ENCODE data around the gene PRKCB.

GRCh38 chr16:23876256-23876896 is 40.6 kb downstream of the PRKCB start:
- no peak for TF ChIP-seq SP1 (IDR thresholded peaks at IDR 0.05)
- TF ChIP-seq REST (IDR thresholded peaks at IDR 0.05) = no peak
